CD4-positive, alpha-beta T cell treated with Interleukin-4 for 4 hours (primary cell): ENCODE measurements around the gene MARCHF10.
"Not testable (repeated sequence)": the region's sequence is repeated elsewhere in the genome, so short reads cannot be mapped to it uniquely, and the experiment has no call there.

ENCODE experiments used
- DNase-seq: peaks from one replicate; pipeline ENCODE4 v3.0.0-alpha.2; 2020

MARCHF10 gene, protein sequence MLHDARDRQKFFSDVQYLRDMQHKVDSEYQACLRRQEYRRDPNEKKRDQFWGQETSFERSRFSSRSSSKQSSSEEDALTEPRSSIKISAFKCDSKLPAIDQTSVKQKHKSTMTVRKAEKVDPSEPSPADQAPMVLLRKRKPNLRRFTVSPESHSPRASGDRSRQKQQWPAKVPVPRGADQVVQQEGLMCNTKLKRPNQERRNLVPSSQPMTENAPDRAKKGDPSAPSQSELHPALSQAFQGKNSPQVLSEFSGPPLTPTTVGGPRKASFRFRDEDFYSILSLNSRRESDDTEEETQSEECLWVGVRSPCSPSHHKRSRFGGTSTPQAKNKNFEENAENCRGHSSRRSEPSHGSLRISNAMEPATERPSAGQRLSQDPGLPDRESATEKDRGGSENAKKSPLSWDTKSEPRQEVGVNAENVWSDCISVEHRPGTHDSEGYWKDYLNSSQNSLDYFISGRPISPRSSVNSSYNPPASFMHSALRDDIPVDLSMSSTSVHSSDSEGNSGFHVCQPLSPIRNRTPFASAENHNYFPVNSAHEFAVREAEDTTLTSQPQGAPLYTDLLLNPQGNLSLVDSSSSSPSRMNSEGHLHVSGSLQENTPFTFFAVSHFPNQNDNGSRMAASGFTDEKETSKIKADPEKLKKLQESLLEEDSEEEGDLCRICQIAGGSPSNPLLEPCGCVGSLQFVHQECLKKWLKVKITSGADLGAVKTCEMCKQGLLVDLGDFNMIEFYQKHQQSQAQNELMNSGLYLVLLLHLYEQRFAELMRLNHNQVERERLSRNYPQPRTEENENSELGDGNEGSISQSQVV

DNA sequence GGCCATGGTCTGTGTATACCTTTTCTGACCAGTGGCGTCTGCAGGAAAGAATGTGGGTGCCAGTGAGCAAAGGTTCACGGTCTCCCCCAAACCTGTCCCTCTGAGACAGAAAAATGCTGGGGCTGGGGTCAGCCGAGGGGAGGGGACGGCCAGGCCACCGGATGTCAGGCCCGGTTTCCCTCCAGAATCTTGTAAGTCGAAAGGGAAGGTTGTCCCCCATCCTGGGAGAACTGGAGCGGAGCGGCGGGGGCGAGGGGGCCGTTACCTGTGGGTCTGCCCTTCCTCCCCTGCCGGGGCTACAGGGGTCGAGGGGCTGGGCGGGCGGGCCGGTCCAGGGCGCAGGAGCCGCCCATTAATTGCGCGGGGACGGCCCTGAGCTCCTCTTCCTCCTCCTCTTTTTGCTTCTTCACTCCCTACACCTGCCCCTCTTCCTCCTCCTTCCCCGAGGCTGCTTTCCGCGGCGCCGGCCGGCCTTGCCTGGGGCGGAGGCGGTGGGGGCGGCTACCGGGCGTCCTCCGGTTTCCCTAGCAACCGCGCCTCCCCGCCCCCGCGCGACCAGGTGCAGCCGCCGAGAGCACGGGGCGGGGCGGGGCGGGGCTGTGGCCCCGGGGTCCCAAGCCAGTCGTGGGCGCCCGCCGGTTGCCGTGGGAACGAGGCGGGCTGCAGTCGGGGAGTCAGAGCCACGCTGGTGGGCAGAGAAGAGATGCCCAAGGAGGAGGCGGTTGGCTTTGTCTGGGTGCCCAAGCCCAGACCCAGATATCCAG is at the start of gene MARCHF10:
Gene MARCHF10 (minus strand): TSS at position 503 of the 764 bp plus-strand sequence. CDS start 6,579 bp downstream, outside the sequence.
- DNase-seq: no peak

DNA sequence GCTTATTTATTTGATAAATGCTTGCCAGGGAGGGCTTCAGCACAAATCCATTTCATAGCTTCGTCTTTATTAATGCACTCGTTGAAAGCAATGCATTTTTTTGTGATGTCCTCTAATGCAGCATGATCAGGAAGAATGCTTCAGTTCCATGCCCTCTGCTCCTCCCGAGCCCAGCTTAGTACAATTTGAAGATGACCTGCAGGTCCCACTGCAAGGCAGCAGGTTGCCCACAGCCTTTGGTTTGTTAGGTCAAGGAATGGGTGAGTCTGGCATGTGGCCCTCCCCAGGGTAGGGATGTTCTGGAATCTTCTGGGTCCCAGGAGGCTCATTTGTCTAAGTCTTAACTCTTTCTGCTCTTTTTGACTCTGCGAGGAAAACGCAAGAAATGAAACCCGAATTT is 49.4 kb upstream of the MARCHF10 start:
- DNase-seq: no peak

DNA sequence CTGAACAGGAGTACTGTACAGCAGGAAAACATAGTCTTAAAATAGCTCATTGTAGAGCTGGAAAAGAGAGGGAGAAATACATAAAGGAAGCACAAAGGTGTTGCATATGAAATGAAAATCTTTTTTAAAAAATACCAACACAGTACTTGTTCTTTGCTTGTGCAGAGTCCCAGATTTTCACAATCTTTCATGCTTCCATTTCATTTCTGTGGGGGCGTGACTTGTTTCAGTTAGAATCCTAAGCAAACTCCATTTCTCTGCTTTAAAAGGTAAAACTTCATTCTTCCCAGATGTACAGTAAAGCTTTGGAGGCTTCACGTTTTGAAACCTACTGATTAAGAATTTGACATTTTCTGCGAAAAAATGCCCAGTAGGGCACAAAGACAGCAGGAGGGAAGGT is 48.5 kb upstream of the MARCHF10 start:
- no peak for DNase-seq

DNA sequence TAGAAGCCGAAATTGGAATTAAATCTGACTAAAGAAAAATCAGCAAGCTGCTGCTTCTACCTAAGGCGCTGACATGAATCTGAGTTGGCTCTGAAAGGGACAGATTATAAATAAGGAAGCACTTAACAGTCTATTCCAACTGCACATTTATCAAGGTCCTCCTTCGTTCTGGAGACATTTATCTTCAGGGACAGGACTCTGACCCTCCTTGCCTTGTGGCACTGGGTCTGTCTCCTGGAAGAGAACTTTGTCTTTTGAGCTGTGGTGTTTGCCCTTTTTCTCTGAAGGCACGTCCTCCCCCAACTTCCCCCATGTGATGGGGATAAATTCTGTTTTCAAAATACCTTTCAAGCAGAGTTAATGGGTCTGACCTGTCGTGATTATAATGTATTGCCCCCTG is 47.0 kb upstream of the MARCHF10 start:
- no peak for DNase-seq

DNA sequence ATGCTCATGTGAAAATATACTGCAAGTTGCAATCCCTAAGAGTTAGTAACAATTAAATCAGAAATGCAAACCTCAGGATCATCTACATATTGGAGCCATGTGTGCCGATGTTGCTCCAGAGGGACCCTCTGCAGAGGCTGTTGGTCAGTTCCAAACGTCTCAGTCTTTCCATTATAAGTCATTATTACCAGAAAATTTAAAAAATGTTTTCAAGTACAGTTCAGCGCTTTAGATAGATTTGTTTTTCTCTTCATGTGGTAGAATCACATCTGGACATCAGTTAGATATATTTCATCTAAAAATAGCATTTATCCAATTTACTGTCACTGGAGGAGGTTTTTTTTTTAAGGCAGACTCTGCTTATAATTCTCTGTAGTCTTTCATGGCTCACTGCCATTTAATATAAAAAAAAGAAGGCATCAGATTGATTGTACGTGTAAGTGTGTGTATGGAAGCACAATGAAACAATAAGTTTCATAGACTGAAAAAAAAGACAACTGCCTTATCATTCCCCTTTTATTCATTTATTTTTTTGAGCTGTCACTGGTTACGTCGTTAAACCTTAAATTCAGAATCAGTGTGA is 46.1 kb upstream of the MARCHF10 start:
- DNase-seq: no peak

DNA sequence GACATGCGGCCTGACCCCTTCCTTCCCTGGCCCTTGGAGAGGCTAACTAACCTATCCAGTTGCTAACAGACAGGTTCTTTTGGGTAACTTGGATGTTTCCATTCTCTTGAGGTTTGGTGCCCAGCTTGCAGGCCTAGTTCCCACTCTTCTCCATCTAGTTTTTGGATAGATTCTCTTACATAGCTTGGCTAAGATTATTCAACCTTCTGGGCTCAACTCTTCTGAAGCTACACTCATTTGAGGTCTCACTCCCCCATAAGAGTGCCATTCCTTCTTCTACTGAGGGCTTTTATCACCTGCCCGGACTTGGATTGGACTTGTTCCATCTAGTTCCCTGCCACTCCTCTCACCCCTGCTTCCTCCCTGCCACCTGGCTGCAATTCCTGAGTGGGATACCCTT is 44.1 kb upstream of the MARCHF10 start:
- no peak for DNase-seq

DNA sequence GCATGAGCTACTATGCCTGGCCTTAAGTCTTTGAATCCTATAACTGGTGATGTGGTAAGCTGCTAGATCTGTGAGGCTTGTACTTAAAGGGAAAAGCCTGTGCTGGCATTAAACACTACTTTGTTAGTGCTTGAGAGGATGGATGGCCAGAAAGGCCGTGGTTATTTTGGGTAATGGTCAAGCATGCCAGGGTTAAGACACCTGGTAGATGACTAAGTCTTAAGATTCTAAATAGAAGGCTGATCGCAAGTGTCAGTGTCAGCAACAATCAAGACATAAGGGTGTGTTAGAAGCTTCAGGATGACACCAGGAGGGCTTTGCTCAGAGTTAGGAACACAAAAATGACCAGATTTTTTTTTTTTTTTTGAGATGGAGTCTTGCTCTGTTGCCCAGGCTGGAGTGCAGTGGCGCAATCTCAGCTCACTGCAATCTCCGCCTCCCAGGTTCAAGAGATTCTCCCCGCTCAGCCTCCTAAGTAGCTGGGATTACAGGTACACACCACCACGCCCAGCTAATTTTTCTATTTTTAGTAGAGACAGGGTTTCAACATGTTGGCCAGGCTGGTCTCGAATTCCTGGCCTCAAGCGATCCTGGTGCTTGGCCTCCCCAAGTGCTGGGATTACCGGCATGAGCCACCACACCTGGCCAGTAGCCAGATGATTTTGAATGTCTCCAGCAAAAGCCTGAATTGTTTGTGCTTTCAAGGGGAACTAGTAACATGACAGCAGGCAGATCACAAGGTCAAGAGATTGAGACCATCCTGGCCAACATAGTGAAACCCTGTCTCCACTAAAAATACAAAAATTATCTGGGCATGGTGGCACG is 41.7 kb upstream of the MARCHF10 start:
- DNase-seq: not testable (repeated sequence)

DNA sequence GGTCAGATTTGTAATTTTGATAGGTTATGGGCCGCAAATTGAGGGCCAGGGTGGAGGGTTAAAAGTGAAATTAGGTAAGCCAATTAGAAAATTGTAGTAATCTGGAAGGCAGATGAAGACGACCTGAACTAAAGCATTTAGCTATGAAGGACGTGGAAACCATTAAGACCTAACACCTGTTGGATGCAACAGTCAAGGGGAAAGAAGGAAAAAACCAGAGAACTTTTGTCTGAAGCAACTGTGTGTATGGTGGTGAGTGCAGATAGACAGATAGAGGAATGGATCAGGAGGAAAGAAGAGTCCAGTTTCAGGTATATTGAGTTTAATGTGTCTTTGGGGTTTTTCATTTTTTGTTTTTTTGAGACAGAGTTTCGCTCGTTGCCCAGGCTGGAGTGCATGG is 40.2 kb upstream of the MARCHF10 start:
- no peak for DNase-seq

DNA sequence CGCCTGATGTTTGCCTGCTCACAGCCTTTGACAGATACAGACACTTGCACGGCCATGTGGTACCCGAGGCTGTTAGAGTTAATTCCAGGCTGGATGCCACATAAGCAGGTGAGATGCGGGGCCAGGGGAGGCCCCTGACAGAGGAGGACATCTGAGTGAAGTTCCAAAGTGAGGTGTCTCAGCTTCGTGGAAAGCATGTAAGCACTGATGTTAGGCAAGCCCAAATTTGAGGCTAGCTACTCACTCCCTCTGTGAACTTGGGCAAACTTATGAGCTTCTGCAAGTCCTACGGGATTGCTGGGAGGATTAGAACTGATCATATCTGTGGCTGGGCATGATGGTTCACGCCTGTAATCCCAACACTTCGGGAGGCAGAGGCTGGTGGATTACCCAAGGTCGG is 39.3 kb upstream of the MARCHF10 start:
- no peak for DNase-seq

DNA sequence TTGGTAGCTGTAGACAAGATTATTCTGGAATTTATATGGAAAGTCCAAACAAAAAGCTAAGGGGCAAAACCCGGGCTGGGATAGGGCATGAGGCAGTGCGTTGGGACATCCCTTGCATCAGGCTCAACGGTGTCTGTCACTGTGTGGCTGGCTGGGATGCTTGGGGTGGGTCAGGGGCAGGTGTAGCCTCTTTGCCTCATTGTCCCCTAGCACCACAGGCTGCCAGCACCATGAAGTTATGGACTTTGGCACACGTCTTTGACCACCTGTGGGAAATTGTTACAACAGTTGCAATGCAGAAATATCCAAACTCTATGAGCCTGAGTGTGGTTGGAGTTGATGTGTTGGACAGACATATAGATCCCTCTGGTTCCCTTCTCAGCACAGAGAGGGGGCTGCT is 32.8 kb upstream of the MARCHF10 start:
- DNase-seq: no peak

DNA sequence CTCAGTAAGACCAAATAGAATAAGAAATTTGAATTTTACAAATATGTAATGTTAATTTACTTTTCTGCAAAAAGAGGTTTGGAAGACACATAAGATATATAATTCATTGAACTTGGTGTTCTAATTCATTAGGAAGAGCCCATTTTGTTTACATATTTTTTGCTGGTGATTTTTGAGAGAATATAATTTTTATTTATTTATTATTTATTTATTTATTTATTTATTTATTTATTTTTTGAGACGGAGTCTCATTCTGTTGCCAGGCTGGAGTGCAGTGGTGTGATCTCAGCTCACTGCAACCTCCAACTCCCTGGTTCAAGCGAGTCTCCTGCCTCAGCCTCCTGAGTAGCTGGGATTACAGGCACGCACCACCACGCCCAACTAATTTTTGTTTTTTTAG is 25.7 kb upstream of the MARCHF10 start:
- DNase-seq: not testable (repeated sequence)

DNA sequence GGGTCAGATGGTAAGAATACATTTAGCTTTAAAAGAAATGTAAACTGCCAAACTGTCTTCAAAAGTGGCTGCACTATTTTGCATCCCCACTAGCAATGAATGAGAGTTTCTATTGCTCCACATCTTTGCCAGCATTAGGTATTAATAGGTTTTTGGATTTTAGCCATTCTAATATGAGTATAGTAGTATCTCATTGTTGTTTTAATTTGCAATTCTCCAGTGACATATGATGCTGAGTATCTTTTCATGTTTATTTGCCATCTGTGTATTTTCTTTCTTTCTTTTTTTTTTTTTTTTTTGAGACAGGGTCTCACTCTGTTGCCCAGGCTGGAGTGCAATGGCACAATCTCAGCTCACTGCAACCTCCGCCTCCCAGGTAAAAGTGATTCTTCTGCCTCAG is 24.3 kb upstream of the MARCHF10 start:
- no peak for DNase-seq

DNA sequence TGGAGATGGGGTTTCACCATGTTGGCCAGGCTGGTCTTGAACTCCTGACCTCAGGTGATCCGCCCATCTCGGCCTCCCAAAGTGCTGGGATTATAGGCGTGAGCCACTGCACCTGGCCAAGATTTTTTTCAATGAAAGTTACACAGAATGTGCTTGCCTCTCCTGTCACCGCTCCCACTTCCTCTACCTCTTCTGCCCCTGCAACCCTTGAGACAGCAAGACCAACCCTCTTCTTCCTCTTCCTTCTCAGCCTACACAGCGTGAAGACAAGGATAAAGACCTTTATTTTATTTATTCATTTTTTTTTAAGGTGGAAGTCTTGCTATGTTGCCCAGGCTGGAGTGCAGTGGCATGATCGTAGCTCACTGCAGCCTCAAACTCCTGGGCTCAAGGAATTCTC is 23.0 kb upstream of the MARCHF10 start:
- not testable (repeated sequence) for DNase-seq

DNA sequence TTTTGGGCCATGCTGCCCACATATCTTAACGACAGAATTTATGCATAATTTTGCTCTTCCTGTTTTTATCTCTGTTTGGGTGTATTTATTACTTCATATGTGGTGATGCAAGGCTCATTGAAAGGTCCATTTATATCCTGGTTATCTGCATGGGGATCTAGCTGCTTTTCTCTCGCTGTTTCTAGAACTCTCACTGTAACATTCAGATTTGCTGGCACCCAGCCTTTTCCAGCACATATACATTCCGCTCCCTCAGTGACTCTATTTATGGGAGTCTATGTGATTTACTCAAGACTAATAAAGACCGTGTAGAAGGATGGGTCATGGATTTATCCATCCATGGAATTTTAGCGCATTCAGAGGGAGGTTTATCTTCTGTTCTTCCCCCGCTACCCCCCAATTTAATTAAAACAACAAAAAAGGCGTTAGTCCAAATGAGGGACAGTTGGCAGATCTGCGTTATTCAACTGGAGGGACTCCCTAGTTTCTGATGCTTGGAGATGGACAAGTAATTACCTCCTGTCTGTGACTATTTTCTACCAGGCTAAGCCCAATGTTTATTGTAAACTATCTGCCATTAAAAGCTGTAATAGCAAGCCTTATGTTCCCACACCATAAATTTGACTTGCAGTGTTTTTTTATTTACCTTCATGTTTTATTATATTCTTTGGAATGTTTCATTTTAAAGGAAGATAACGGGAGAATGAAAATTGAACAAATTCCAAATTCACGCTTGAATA is 19.8 kb upstream of the MARCHF10 start:
- no peak for DNase-seq

DNA sequence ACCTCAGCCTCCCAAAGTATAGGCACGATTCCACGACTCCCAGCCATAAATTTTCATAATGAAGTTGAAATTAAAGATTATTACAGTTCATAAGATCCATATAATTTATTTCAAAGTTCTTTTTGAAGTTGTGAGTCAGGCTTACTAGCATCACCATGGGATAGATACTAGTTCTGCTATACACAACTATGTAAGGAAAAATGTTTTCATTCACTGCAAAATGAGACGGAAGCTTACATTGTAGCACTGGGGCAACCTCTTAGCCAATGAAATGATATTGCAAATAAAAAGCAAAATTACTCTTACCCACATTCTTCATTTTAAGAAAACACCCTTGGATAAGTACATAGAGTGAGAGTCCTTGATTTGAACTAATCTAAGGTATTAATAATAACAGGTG is 18.8 kb upstream of the MARCHF10 start:
- no peak for DNase-seq

DNA sequence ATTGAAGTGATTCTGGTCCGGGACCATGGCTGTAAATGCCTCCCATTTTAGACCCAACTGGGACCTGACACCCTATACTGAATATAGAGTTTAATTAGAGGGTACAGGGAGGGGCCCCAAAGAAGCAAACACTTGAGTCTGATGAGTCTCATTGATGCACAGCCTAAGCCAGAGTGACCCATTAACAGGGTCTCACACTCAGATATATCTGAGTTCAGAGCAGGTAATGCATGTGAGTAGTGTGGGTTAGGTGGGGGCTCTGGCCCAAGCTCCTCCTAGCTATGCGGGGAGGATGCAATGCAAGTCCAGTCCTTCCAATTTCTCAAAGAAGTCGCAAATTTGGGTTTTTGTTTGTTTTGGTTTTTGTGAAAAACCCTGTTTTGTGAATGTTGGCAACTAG is 17.1 kb upstream of the MARCHF10 start:
- DNase-seq: no peak

DNA sequence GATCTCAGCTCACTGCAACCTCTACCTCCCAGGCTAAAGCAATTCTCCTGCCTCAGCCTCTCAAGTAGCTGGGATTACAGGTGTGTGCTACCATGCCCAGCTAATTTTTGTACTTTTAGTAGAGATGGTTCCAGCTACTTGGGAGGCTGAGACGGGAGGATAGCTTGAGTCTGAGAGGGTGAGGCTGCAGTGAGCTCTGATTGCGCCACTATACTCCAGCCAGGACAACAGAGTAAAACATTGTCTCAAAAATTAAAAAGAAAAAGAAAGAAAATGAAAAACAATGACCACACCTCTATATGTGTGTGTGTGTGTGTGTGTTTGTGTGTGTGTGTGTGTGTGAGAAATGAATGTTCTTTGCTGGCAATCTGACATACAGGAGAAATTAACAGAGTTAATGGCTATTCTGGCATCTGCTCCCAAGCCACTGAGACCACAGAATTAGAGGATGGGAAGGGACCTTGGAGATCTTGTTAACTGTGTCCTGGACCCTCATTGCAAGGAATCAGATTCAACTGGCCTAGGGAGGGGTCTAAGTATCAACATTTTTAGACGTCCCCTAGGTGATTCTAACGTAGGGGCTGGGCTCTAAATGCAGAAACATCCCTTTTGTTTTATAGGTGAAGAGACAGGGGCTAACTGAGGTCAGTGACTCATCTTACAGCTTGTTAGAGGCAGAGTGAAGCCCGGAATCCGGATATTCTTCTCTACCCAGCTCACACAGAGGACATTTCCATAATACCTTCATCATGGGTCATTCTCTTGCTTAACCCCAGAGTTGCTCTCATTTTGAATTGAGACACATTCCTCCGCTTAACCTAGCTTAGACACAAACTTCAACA is 16.4 kb upstream of the MARCHF10 start:
- DNase-seq: no peak

DNA sequence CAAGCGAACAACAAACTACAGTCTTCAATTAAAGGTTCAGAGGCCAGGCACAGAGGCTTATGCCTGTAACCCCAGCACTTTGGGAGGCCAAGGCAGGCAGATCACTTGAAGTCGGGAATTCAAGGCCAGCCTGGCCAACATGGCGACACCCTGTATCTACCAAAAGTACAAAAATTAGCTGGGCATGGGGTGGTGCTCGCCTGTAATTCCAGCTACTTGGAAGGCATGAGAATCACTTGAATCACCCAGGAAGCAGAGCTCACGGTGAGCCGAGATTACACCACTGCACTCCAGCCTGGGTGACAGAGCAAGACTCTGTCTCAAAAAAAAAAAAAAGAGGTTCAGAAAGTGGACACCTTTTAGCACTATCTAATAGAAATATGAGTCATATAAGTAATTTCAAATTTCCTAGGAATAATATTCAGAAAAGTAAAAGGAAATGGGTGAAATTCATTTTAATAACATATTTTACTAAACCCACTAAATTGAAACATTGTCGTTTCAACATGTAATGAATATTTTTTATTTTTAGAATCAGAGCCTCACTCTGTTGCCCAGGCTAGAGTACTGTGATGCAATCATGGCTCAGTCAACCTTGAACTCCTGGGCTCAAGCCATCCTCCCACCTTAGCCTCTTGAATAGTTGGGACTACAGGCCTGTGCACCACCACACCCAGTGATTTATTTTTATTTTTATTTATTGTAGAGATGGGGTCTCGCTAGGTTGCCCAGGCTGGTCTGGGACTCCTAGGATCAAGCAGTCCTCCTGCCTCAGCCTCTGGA is 15.2 kb upstream of the MARCHF10 start:
- DNase-seq: no peak

DNA sequence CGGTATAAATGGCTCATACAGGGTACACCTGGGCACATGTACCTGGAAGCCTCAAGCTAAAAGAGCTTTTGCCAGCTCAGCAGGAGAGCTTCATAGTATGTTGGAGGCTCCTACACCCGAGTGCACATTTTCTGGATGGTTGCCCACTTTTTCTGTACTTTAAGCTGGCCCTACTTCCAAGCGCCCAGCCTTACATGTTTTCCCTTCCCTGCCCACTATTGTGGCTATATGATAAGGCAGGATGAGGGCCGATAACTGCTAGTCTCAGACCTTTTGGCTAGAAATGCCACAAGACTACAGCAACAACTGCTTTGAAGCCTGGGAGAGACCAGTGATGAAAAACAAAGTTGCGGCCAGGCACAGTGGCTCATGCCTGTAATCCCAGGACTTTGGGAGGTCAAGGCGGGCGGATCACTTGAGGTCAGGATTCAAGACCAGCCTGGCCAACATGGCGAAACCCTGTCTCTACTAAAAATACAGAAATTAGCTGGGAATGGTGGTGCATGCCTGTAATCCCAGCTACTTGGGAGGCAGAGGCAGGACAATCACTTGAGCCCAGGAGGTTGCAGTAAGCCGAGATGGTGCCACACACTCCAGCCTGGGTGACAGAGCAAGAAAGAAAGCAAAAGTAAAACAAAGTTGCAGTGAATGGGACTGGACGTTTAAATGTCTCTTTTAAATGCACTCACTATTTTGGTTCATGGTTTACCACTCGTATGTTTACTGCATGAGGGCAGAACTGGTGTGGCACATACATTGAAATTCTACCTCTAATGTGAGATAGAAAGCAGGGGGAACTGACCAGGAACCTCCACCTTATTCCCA is 14.2 kb upstream of the MARCHF10 start:
- no peak for DNase-seq
